Measurements from ENCODE around the gene SMPX. TPM values are rescaled to one million over a fixed set of nuclear protein-coding genes. Genes with fewer than 3 reads are reported as not detected.

SMPX gene
- total RNA-seq, 1 donor from 2014 or later: 569 TPM

GRCh38 chrX:21723814-21724213 is 34.1 kb downstream of the SMPX start:
- DNase-seq (no peak), ATAC-seq (ENCODE audit: poor library complexity) (peak; percentile 23)
- intact Hi-C loops (cut with DNase I): no loop called here

- no peak for ATAC-seq (ENCODE audit: poor library complexity)
- intact Hi-C loops (cut with DNase I): no loop called here
- no peak for DNase-seq
Observed at GRCh38 chrX:21723084-21723483, 34.8 kb downstream of the SMPX start.

DNA sequence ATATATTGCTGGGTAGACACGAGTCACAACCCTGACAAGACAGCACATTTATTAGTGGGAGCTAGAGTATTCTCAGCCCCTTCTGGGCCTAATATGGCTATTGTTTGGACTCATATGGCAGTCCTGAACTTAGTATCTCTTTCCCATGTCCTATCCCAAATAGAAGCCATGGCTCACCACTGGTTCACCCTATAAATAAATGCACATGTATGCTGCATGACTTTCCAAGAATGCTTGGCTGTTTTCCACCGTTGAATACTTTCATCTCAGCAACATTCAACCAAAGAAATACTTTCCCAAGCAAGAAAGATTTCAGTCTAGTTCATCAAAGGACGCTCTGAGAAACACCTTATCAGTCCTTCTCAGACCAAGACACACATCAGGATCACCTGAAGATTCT is 36.7 kb downstream of the SMPX start:
- intact Hi-C loops (cut with DNase I): no loop called here
- ATAC-seq (ENCODE audit: poor library complexity): peak; percentile 53

DNA sequence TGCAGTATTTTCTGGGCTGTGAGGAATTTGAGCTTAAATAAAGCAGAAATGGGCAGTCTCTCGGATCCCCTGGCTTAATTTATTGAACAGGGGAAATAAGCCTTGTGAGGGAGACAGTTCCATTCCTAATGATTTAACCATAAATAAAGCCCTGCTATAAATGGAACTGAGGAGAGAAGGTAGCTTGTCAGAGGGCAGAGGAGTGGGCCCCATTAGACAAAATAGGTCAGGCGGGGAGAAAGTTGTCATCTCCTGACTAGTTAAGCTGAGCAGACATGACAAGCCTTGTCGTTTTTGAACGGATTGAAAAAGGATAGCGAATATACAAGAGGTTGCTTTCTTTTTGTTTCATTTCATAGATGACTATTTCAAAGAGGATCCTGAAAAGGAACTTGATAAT is 39.3 kb downstream of the SMPX start:
- no peak for ATAC-seq (ENCODE audit: poor library complexity)
- intact Hi-C loops (cut with DNase I): no loop called here
- DNase-seq: no peak

More for the DNA sequence above, 36.7 kb downstream of the SMPX start:
- DNase-seq: no peak

DNA sequence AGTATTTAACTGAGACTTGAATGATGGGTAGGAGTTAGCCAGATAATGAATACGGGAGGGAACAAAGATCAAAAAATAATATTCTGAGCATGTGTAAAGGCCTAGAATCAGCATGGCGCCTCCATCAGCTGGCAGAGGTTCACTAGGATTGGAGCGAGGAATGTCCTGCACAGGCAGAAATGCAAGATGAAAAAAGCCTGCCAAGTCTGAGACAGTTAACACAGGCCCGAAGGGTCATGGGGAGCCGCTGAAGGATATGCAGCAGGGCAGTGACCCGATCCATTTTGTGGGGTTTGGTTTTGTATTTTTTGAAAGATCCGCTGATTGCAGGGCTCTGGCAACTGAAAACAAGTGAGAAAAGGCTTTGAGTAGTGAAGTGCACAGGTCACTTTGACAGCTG is 40.1 kb downstream of the SMPX start:
- ATAC-seq (ENCODE audit: poor library complexity) (peak; percentile 27), DNase-seq (no peak)
- intact Hi-C loops (cut with DNase I): no loop called here

DNA sequence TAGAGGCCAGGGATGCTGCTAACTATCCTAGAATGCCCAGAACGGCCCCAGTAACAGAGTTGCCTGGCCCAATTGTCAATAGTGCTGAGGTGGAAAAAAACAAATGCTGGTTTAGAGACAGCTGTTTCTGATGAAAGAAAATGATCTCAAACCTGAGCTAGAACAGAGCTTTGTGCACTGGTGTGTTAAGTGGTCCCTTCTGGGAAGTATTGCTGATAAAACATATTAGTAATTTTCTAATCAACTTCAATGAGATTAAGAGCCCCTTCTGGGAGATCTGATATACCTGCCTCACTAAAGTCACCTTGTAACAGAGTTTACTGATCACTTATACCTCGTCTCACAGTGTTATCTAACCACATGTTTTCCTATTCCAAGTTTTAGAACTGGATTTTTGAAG is 42.1 kb downstream of the SMPX start:
- DNase-seq (no peak), ATAC-seq (ENCODE audit: poor library complexity) (no peak)
- intact Hi-C loops (cut with DNase I): no loop called here

GRCh38 chrX:21715337-21715736 is 42.6 kb downstream of the SMPX start:
- intact Hi-C loops (cut with DNase I): no loop called here
- ATAC-seq (ENCODE audit: poor library complexity) (no peak), DNase-seq (no peak)

DNA sequence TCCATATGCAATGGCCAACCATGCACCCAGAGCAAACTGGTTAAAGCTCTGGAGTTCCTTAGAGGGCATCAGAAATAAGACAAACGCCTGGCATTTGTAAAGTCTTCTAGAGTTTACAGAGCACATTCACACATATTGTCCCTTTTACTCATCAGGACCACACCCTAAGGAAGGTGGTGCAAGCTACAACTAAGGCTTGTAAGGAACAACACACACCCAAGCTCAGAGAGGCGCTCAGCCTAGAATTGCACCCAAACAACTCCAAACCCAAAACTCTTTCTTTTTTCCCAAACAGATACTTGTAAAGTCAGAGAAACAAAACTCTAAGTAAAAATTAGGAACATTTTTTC is 46.1 kb downstream of the SMPX start:
- DNase-seq (no peak), ATAC-seq (ENCODE audit: poor library complexity) (no peak)
- intact Hi-C loops (cut with DNase I): no loop called here

DNA sequence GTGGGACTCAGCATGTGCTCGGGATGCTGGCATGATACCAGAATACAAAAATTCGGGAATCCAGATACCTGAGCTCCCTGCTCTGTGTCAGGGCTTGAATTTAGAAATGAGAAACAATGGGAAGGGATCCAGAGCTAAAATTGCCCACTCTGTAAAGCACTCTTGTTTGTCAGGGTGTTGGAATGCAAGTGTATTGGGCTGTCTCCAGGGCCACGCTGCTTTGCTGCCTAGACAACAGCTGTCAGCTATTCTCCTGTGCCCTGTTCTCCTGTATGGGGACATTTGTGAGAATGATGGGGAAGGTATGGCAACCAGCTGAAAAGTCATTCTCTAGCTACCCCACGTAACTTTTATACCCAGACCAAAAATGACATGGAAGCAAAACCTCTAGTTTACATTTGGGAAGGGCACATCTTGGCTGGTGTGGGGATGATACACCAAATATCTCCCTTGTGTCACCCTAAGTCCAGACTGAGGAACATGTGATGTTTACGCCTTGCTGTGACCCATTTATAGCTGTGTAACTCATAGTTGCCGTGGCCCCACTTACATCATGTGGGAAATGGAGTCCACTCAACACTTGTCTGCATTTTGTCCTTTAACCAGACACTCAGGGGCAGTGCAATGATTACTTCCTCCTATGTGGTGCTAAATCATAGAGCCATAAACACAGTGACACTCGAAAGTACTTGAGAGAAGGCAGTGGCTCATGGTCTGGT is 46.6 kb downstream of the SMPX start:
- ATAC-seq (ENCODE audit: poor library complexity) (peak; percentile 96), DNase-seq (peak; percentile 46)
- intact Hi-C loops (cut with DNase I): no loop called here

DNA sequence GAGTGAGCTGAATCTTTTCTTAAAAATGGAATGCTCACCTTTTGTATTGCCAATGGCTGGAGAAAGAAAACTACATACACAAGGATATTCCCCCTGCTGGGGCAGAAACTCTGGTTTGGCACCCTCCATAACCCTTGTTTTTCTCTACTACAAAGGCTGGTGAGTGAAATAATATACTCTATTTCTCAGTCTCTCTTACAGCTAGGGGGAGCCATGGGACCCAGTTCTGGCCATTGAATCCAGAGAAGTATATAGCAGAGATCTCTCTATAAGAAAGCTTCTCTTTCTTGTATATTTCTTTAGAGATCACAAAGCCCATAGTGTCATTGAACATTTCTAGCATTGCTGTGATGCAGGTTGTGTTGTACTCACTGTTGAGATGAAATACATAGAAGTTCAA is 49.8 kb downstream of the SMPX start:
- intact Hi-C loops (cut with DNase I): no loop called here
- ATAC-seq (ENCODE audit: poor library complexity) (no peak), DNase-seq (no peak)

DNA sequence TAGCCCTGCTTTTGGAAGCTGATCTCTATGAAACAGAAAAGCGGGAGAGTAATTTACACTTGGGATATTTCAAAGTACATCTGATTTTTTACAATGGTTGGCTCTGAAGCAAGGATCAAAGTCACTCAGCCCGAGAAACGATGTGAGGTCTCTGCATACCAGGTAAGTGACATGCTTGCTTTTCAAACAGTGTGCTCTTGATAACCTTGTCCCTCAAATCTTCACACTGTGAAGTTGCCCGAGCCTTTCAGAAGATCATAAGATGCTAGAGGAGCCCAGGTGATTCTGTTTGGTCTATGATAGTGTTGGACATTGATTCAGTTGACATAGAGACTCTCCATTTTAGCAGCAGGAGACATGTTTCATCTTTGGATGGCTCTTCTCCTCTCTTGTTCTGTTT is 52.7 kb downstream of the SMPX start:
- ATAC-seq (ENCODE audit: poor library complexity): no peak
- no peak for DNase-seq
- intact Hi-C loops (cut with DNase I): no loop called here

GRCh38 chrX:21702725-21703124 is 55.2 kb downstream of the SMPX start:
- ATAC-seq (ENCODE audit: poor library complexity): no peak
- intact Hi-C loops (cut with DNase I): no loop called here
- no peak for DNase-seq

DNA sequence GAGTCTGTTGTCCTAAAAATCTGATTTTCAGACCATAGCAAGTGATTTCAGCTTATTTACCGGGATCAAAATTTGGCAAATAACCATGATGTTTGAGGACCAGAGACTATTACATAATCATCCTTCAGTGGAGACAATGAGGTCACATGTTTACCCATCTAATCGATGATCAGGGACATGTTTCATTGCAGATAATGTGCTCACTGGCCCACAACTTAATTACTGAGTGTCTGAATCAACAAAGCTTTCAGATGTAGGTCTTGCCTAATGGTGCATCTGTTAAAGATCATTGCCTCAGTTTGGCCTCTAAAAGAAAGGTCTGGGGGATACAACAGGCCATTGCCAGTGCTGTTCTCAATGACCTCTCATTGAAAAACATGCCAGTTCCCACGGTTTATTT is 56.9 kb downstream of the SMPX start:
- DNase-seq (no peak), ATAC-seq (ENCODE audit: poor library complexity) (no peak)
- intact Hi-C loops (cut with DNase I): no loop called here

DNA sequence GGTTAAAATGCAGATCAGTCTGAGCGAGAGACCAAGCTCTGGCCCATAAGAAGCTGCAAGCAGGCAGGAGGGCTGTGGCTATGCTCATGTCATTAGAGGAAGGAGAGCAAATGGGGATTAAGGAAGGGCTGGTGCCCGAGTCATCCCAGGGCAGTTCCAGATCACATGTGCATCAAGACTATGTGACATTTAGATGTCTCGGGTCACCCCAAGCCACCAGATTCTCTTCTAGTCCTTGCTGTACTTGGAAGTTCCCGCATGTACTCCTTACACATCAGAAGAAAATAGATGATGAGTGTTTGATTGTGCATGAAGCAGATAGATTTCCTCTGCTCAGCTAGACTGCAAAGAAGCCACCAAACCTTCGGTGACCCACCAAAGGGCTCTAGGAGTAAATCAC is 57.6 kb downstream of the SMPX start:
- DNase-seq (no peak), ATAC-seq (ENCODE audit: poor library complexity) (no peak)
- intact Hi-C loops (cut with DNase I): no loop called here

GRCh38 chrX:21699136-21699535 is 58.8 kb downstream of the SMPX start:
- ATAC-seq (ENCODE audit: poor library complexity) (no peak), DNase-seq (no peak)
- intact Hi-C loops (cut with DNase I): no loop called here

DNA sequence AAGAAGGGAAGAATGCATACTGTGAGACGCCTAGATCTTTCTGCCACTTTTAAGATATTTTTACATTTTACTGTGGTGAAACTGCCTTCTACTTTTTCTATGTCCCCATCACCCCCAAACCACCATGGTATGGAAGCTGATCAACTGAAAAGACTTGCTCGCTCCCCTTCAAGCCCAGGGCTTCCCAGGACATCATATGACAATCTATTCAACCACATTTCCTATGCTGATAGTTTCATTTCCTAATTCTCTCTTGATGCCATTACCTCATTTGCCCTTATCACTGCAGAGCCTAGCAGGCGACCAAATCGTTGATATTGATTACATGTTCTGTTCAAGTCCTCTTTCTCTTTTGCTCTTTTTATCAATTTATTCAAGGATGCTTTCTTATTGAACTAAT is 59.6 kb downstream of the SMPX start:
- no peak for ATAC-seq (ENCODE audit: poor library complexity)
- DNase-seq: no peak
- intact Hi-C loops (cut with DNase I): no loop called here

GRCh38 chrX:21691512-21692018 is 66.4 kb downstream of the SMPX start:
- no peak for ATAC-seq (ENCODE audit: poor library complexity)
- intact Hi-C loops (cut with DNase I): no loop called here
- no peak for DNase-seq

GRCh38 chrX:21683941-21684340 is 74.0 kb downstream of the SMPX start:
- intact Hi-C loops (cut with DNase I): no loop called here
- DNase-seq (no peak), ATAC-seq (ENCODE audit: poor library complexity) (no peak)

DNA sequence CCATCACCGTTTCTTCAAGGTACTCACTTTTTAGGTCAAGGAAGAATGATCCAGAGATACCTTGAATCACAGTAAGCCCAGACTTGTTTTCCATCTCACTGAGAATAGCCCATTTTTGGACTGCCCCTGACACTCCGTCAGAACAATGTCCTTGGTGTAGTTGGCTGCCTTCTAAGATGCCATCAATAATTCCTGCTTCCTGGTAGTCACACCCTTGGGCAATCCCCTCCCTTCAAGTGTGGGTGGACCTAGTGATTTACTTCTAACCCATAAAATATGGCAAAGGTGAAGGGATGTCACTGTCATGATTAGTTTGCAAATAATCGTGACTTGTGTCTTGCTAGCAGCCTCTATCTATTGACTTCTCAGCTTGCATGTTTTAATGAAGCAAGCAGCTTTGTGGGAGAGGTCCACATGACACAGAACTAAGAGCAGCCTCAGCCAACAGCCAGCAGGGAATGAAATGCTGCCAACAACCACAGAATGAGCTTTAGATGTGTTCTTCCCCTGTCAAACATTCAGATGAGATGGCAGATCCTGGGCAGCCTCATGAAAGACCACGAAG is 79.8 kb downstream of the SMPX start:
- DNase-seq: no peak
- intact Hi-C loops (cut with DNase I): no loop called here
- no peak for ATAC-seq (ENCODE audit: poor library complexity)

DNA sequence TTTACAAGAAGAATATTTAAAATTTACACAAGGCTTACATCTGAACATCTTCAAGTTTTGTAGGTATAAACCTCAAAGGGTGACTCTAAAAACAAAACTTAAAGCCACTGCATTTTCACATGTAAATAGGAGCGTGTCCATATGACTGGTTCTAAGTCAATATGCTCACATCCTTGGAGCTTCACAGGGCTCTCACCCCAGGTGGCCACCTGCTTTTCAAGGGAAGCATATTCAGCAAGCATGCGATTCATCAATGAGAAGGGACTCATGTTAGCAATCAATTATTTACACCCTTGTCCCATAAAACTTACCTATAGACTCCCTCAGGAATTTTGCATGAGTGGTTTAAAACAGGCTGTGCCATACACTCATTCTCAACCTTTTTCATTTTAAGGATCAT is 82.0 kb downstream of the SMPX start:
- no peak for DNase-seq
- no peak for ATAC-seq (ENCODE audit: poor library complexity)
- intact Hi-C loops (cut with DNase I): no loop called here
